Stimulated activated CD8-positive, alpha-beta memory T cell treated with anti-CD3 and anti-CD28 coated beads, Interleukin-15, amount 100 ng/mL, for 24 hours (primary cell): ENCODE measurements around the gene AWAT2.
"Not testable (repeated sequence)": the region's sequence is repeated elsewhere in the genome, so short reads cannot be mapped to it uniquely, and the experiment has no call there.

ENCODE experiments used
- DNase-seq: peaks from one replicate; pipeline ENCODE4 v3.0.0-alpha.2; 2020; ENCODE audit warnings: low read depth

AWAT2 gene

DNA sequence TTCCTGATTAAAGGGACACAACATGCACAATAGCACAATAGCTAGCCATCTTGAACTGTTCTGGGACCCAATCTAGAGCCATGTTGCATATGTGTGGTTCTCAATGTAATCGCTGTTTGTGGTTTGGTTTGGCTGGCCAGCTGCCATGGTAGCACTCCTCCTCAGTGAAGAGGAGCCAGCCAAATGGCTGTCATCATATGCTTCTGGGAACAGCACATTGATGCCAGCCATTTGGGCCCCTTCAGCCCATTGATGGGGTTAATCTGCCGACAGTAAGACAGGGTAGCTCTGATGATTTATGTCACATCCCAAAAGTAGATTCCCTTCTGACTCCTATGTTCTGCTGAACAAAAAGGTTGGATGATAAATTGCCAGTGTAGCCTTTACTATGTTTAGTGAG, 48.5 kb downstream of the AWAT2 start:
- no peak for DNase-seq

DNA sequence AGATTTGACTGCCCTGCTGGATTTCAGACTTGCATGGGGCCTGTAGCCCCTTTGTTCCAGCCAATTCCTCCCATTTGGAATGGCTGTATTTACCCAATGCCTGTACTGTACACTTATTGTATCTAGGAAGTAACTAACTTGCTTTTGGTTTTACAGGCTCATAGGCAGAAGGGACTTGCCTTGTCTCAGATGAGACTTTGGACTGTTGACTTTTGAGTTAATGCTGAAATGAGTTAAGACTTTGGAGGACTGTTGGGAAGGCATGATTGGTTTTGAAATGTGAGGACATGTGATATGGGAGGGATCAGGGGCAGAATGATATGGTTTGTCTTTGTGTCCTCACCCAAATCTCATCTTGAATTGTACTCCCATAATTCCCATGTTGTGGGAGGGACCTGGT, 51.4 kb downstream of the AWAT2 start:
- not testable (repeated sequence) for DNase-seq

DNA sequence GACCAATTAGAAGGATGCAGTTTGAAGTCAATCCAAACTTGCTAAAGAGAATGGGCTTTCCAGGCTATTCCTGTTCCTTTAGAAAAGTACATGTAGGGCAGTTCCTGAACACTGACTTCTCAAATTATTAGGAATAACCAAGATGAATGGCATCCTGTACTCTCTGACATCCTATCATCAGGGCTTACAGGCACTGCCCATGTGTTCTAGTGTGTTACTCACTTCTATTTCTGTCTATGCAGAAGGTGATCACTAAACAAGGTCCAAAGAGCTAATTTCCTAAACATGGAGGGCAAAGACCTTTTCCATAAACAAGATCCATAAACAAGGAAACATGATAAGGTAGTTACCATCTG, 53.6 kb downstream of the AWAT2 start:
- DNase-seq: no peak

DNA sequence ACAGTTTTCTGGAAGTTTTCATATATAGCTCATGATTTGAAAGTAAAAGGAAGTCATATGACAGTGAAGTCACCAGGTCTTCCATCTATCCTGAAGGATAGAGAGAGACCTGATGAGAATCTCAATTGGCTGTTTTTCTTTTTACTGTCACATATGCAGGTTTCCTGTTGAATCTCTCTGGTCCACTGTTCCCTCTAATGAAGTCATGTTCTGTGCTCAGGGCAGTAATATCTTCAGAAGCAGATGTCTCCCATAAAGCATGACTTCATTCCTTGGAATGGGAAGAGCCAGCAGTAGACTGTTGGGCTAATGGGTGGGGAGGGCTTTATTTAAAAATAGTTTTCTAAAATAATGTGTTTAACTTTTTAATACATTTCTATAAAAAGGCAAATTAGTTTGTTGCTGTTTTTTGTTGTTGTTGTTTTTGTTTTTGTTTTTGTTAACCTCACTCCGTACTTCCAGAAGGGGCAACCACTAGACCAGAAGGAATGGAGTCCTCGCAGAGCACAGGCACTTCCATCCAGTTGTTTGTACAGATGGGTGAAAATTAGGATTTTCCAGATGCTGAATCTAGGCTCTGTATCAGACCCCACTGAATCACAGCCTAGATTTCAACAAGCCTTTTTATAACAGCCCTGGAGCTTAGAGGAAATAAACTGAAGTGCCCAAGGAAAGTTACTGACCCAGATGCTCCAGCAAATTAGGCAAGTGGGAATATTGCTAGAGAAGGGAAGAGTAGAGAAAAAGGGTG, 54.2 kb downstream of the AWAT2 start:
- no peak for DNase-seq

DNA sequence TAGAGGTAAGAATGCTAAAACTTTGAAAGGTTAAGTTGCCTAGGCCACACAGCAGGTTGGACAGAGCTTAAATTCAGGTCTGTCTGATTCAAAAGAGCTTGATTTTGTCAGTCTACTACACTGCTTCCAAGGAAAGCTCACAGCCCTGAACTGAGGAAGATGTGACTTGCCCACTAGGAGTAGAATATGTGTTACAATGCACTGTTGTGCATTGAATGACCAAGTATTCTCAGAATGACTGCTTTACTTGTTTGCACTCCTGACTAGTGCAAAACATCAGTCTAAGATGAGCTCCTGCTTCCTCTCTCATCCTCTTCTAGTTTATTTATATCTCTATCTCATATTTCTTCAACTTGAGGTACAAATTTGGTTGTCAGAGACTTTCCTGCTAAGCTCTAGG, 56.2 kb downstream of the AWAT2 start:
- DNase-seq: no peak

DNA sequence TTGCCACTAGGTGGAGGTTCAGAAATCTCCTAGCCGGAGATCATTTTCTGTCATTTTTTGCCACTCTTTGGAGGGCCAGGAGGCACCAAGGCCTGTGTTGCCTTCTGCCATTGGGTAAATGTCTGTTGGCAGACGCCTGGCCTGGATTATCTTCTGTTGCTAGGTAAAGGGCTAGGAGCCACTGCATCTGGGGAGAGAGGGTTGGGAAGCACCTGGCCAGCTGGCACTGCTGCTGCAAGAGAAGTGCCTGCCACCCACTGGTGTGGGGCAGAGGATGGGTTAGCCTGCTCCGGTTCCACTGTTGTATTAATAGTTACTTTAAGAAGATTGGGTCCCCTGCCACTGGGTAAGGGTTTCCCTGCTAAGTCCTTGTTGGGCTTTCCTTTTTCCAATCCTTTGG, 58.1 kb downstream of the AWAT2 start:
- no peak for DNase-seq
